AG10803 (cell line): Measurements from ENCODE around the gene MUC15.

Source experiments
- DNase-seq: peaks from one replicate; pipeline ENCODE4 v3.0.0; 2010; ENCODE audit warnings: low read depth
- H3K4me3 ChIP-seq: 2 replicates; pipeline ENCODE4 v1.5.1; 2011; ENCODE audit warnings: mild to moderate bottlenecking, low read length, control low read depth
- TF ChIP-seq, protein P1 (sequence below): conservative IDR thresholded peaks from 2 replicates; pipeline ENCODE4 v1.5.1; 2011; ENCODE audit warnings: mild to moderate bottlenecking, low read length, control low read depth, inconsistent platforms

Gene MUC15

DNA sequence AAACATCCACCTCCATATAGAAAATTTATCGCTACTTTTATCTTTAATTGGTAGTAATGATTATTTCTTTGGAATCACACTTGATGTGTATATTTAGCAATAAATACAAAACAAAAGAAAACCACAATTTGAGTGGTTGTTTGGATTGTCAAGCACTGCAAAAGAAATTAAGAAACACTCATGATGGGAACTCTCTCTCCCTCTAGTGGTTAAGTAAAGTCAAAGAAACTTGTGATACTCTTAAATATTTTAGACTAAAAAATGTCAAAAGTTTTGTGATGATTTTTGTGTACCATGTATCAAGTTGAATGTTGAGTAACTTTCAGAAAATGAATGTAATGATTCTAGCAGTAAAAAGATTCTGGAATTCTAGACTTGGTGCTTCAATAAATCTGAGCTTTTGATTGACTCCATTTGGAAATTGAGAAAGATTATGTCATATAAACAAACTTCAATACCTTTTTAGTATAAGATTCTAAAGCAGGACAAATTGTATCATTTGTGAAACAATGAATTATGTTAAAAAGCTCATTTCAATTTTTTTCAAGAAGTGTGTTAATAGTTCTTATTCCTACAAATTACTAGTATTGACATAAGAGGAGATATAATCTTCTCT is 20.8 kb downstream of the MUC15 start:
- no peak overlapping the region for H3K4me3 ChIP-seq
- peak; percentile 40 for DNase-seq
- TF ChIP-seq, protein P1, sequence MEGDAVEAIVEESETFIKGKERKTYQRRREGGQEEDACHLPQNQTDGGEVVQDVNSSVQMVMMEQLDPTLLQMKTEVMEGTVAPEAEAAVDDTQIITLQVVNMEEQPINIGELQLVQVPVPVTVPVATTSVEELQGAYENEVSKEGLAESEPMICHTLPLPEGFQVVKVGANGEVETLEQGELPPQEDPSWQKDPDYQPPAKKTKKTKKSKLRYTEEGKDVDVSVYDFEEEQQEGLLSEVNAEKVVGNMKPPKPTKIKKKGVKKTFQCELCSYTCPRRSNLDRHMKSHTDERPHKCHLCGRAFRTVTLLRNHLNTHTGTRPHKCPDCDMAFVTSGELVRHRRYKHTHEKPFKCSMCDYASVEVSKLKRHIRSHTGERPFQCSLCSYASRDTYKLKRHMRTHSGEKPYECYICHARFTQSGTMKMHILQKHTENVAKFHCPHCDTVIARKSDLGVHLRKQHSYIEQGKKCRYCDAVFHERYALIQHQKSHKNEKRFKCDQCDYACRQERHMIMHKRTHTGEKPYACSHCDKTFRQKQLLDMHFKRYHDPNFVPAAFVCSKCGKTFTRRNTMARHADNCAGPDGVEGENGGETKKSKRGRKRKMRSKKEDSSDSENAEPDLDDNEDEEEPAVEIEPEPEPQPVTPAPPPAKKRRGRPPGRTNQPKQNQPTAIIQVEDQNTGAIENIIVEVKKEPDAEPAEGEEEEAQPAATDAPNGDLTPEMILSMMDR: peak; percentile 69

DNA sequence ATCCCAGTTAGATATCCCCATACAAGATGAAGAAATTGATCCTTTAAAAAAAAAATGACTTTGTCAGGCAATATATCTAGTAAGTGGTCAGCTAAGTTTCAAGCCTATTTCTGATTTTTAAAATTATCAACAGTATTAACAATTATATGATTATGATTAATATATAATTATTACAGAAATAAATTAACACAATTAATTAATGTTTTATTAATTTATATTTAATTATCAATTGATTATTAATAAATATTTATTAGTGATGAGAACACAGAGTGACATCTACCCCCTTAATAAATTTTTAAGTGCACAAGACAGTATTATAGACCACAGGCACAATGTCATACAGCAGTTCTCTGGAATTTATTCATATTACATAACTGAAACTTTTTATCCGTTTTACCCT is 22.0 kb downstream of the MUC15 start:
- H3K4me3 ChIP-seq: no peak overlapping the region
- TF ChIP-seq, protein P1: no peak
- DNase-seq: no peak

DNA sequence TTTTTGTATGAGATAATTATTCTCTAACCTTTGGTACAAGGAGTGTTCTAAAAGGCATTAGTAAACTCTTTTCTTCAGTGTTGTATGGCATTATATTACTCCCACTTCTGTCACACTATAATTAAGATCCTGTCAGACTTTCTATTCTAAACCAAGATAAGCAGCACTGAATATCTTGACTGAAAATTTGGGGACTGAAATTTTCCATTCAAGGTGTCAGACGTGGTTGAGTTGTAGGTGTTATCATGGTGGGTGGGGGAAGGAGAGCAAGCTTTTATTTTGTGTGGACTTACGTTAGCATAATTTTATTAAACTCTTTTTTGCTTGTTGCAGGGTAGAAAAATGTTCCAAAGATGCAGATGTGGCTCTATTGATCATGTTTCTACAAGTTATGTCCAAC is 22.9 kb downstream of the MUC15 start:
- no peak overlapping the region for H3K4me3 ChIP-seq
- TF ChIP-seq, protein P1: no peak
- no peak for DNase-seq

DNA sequence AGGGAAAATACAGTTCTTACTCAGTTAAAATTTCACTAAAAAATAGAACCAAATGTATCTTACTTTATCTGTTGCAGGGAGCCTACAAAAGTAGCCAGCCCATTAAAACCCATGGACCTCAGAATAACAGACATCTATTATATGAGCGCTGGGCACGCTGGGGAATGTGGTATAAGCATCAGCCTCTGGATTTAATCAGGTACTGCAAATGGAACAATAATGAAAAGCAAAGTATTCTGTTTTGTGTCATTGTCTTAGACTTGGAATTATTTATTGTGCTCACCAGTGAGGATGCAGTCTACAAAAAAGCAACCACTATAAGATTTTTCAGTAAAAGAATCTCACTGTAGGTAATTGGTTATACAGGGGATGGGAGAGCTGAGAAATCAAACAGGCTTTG is 30.2 kb downstream of the MUC15 start:
- no peak for DNase-seq
- H3K4me3 ChIP-seq: no peak overlapping the region
- TF ChIP-seq, protein P1: no peak

DNA sequence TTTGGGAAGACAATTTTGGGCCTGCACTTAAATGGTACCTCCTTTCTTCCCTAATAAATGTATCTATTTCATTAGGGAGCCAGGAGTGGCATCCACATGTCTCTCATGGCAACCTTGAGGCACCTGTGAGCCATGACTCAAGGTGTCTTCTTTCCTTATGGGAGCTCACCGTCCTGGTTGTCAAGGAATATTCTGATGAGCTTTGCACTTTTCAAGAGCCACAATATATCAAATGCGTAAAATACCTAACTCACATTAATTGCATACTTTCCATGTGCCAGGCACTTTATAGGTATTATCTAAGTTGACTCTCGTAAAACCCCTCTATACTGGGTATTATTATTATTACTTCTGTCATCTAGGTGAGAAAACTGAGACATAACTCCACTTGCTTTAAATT is 32.5 kb downstream of the MUC15 start:
- no peak overlapping the region for H3K4me3 ChIP-seq
- DNase-seq: no peak
- TF ChIP-seq, protein P1: no peak

DNA sequence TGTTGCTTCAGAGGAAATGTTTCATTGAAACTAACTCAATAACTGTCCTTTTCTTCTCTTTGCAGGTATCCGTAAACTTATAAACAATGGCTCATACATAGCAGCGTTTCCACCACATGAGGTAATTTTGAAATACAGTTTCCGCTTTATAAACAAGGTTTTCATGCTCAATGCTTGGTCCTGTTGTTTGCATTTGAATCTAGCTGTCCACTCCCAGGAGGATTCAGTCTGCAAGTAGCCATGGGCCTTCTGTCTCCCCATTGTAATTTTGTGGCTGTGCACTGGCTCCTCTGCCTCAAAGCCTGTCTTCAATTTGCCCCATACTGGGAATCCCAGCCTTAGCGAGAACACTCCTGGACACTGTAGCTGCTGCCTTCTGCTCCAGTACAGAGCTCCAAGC is 34.7 kb downstream of the MUC15 start:
- TF ChIP-seq, protein P1: no peak
- H3K4me3 ChIP-seq: no peak overlapping the region
- no peak for DNase-seq

DNA sequence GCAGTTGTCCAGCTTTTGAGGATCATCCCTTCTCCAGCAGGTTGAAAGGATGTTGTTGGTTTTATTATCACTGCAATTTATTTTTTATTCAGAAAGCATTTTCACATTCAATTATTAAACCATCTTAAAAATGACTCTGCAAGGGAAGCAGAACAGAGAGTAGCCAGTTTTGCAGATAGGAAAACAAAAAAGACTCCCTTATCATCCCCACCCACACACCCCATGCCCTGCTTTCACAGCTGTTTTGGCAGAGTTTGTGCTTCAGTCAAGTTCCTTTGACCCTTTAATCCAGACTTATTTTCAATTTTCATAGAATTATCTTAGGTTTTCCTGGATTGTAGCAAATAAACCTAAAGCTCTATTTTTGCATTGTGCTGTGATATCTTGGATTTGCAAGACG is 44.4 kb downstream of the MUC15 start:
- H3K4me3 ChIP-seq: no peak overlapping the region
- DNase-seq: no peak
- TF ChIP-seq, protein P1: no peak
